Neural progenitor cell (in vitro differentiated cells): ENCODE data around the gene PBX1. TPM values are rescaled to one million over a fixed set of nuclear protein-coding genes. Genes with fewer than 3 reads are reported as not detected.
"Not testable (repeated sequence)": the region's sequence is repeated elsewhere in the genome, so short reads cannot be mapped to it uniquely, and the experiment has no call there.

Experiments used
- DNase-seq: peaks from one replicate; pipeline ENCODE4 v3.0.0-alpha.2; 2016; ENCODE audit warnings: low spot score
- H2AFZ ChIP-seq: fragments of 200-600 bp; sonication (generic); replicated peaks from 2 replicates; pipeline ENCODE4 v1.6.1; 2016; ENCODE audit warnings: antibody characterized with exemption
- H3F3A ChIP-seq: fragments of 200-600 bp; sonication (generic); 2 replicates; pipeline ENCODE4 v1.6.1; 2016; ENCODE audit warnings: antibody characterized with exemption, low read depth
- H3K27ac ChIP-seq: fragments of 200-600 bp; sonication (generic); 2 replicates; pipeline ENCODE4 v1.5.1; 2016; ENCODE audit warnings: mild to moderate bottlenecking
- H3K27me3 ChIP-seq: fragments of 200-600 bp; sonication (generic); 2 replicates; pipeline ENCODE4 v1.6.1; 2016; ENCODE audit warnings: mild to moderate bottlenecking, moderate library complexity
- H3K36me3 ChIP-seq: fragments of 200-600 bp; sonication (generic); 2 replicates; pipeline ENCODE4 v1.5.1; 2016
- H3K4me1 ChIP-seq: fragments of 200-600 bp; sonication (generic); 2 replicates; pipeline ENCODE4 v1.6.1; 2016; ENCODE audit warnings: mixed run types
- H3K4me2 ChIP-seq: fragments of 200-600 bp; sonication (generic); 2 replicates; pipeline ENCODE4 v1.6.1; 2016
- H3K4me3 ChIP-seq: fragments of 200-600 bp; sonication (generic); 2 replicates; pipeline ENCODE4 v1.5.1; 2016
- H3K79me2 ChIP-seq: fragments of 200-600 bp; sonication (generic); 2 replicates; pipeline ENCODE4 v1.6.1; 2016; ENCODE audit warnings: low read depth
- H3K9ac ChIP-seq: fragments of 200-600 bp; sonication (generic); 2 replicates; pipeline ENCODE4 v1.6.1; 2016
- H3K9me3 ChIP-seq: fragments of 200-600 bp; sonication (generic); 2 replicates; pipeline ENCODE4 v1.5.1; 2016; ENCODE audit warnings: low read depth
- H4K20me1 ChIP-seq: fragments of 200-600 bp; sonication (generic); 2 replicates; pipeline ENCODE4 v1.6.1; 2016; ENCODE audit warnings: low read depth
- H3K27ac Mint-ChIP-seq: 3 replicates; pipeline ENCODE4 v1.8.0; 2021; ENCODE audit warnings: mixed read lengths
- H3K27me3 Mint-ChIP-seq: 2 replicates; pipeline ENCODE4 v1.8.0; 2022; ENCODE audit warnings: low read depth, mild to moderate bottlenecking, inconsistent platforms, moderate library complexity, mixed read lengths; ENCODE audit not compliant: insufficient read depth
- H3K36me3 Mint-ChIP-seq: 3 replicates; pipeline ENCODE4 v1.8.0; 2021; ENCODE audit warnings: mixed read lengths
- H3K4me1 Mint-ChIP-seq: 3 replicates; pipeline ENCODE4 v1.8.0; 2021; ENCODE audit warnings: mixed read lengths
- H3K4me3 Mint-ChIP-seq: 3 replicates; pipeline ENCODE4 v1.8.0; 2021; ENCODE audit warnings: mild to moderate bottlenecking, moderate library complexity, mixed read lengths
- H3K9me3 Mint-ChIP-seq: 3 replicates; pipeline ENCODE4 v1.8.0; 2020; ENCODE audit warnings: mixed read lengths
- CTCF ChIP-seq: fragments of 200-600 bp; sonication (generic); IDR thresholded peaks from 2 replicates; pipeline ENCODE4 v1.5.1; 2017; ENCODE audit warnings: antibody characterized with exemption, mild to moderate bottlenecking
- EZH2 ChIP-seq: fragments of 200-600 bp; sonication (generic); IDR thresholded peaks from 2 replicates; pipeline ENCODE4 v1.6.1; 2017; ENCODE audit warnings: antibody characterized with exemption, mild to moderate bottlenecking, moderate library complexity
- EZH2phosphoT487 ChIP-seq: fragments of 200-600 bp; sonication (generic); IDR thresholded peaks from 2 replicates; pipeline ENCODE4 v1.6.1; 2017; ENCODE audit warnings: antibody characterized with exemption
- total RNA-seq: library from RNA; depleted of rRNA; stranded (reverse); fragments of >200 nt; gene quantifications from 2 replicates; pipeline ENCODE4 v1.2.3, GENCODE V29; 2015; ENCODE audit warnings: low replicate concordance

PBX1 gene
- total RNA-seq, 1 donor from 2014 or later = 91.1 TPM

GRCh38 chr1:164649146-164649545 is 90.2 kb downstream of the PBX1 start:
- Histone ChIP-seq H3K4me3 (no peak overlapping the region), H3F3A (peaks cover 6% of the 10 kb centered on the region), H3K27ac (no peak overlapping the region), H3K9ac (no peak overlapping the region), H4K20me1 (peaks cover 85% of the 10 kb centered on the region), H3K79me2 (peaks cover 97% of the 10 kb centered on the region), H3K4me1 (peaks cover 43% of the 10 kb centered on the region), H2AFZ (no peak overlapping the region), H3K9me3 (no peaks in the 10 kb centered on the region), H3K36me3 (no peaks in the 10 kb centered on the region), H3K4me2 (no peak overlapping the region), H3K27me3 (no peaks in the 10 kb centered on the region)
- DNase-seq = no peak
- TF ChIP-seq EZH2 (no peak), CTCF (no peak)
- peaks cover 77% of the 10 kb centered on the region for H3K4me1 Mint-ChIP-seq
- peak overlapping the region; percentile 57 for H3K27ac Mint-ChIP-seq
- peaks cover 3% of the 10 kb centered on the region for H3K9me3 Mint-ChIP-seq
- peaks cover 10% of the 10 kb centered on the region for H3K36me3 Mint-ChIP-seq
- H3K27me3 Mint-ChIP-seq = peaks cover 6% of the 10 kb centered on the region
- no peak overlapping the region for H3K4me3 Mint-ChIP-seq

DNA sequence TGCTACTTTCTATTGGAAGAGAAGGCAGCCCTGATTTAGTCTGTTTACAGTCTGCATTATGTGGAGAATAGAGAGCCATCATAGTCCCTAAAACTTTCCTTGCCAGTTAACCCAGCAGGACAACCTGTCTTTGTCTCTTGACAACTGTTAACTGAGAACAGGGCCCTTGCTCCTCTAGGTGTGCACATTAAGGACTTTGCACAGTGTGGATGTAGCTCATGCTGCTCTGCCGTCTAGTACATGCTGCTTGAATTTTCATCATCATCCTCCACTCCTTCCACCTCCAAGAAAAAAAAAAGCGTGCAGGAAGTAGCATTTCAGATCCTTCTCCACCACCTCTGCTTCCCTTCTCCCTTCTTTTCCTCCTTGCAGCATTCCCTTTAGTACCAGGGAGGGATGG is 91.5 kb downstream of the PBX1 start:
- no peak overlapping the region for H3K27ac ChIP-seq
- H3K36me3 ChIP-seq = no peaks in the 10 kb centered on the region
- peaks cover 95% of the 10 kb centered on the region for H3K79me2 ChIP-seq
- H3K4me3 ChIP-seq = no peak overlapping the region
- peaks cover 3% of the 10 kb centered on the region for H3K9me3 Mint-ChIP-seq
- H3K4me2 ChIP-seq = no peak overlapping the region
- H3K27ac Mint-ChIP-seq = peak overlapping the region; percentile 42
- peaks cover 20% of the 10 kb centered on the region for H3K36me3 Mint-ChIP-seq
- H3K4me3 Mint-ChIP-seq = peak overlapping the region; percentile 13
- TF ChIP-seq EZH2phosphoT487 = no peak
- no peak for TF ChIP-seq CTCF
- no peak for TF ChIP-seq EZH2
- no peaks in the 10 kb centered on the region for H3K27me3 ChIP-seq
- peaks cover 74% of the 10 kb centered on the region for H4K20me1 ChIP-seq
- peaks cover 37% of the 10 kb centered on the region for H3K4me1 ChIP-seq
- DNase-seq = no peak
- no peaks in the 10 kb centered on the region for H3K9me3 ChIP-seq
- H3K27me3 Mint-ChIP-seq = peaks cover 6% of the 10 kb centered on the region
- H2AFZ ChIP-seq = no peak overlapping the region
- H3K4me1 Mint-ChIP-seq = peaks cover 63% of the 10 kb centered on the region
- no peak overlapping the region for H3K9ac ChIP-seq
- H3F3A ChIP-seq = peaks cover 6% of the 10 kb centered on the region

GRCh38 chr1:164651351-164651951 is 92.5 kb downstream of the PBX1 start:
- Mint-ChIP-seq H3K27ac (peak overlapping the region; percentile 92), H3K9me3 (peaks cover 3% of the 10 kb centered on the region), H3K36me3 (peaks cover 25% of the 10 kb centered on the region), H3K4me1 (peaks cover 54% of the 10 kb centered on the region), H3K27me3 (peaks cover 6% of the 10 kb centered on the region), H3K4me3 (peak overlapping the region; percentile 64)
- Histone ChIP-seq H3K4me1 (peaks cover 29% of the 10 kb centered on the region), H3K27me3 (no peaks in the 10 kb centered on the region), H3F3A (peaks cover 4% of the 10 kb centered on the region), H3K4me2 (no peak overlapping the region), H4K20me1 (peaks cover 70% of the 10 kb centered on the region), H3K27ac (no peak overlapping the region), H3K4me3 (no peak overlapping the region), H3K9me3 (no peaks in the 10 kb centered on the region), H3K9ac (no peak overlapping the region), H2AFZ (no peak overlapping the region), H3K79me2 (peaks cover 95% of the 10 kb centered on the region), H3K36me3 (no peaks in the 10 kb centered on the region)
- DNase-seq = no peak
- TF ChIP-seq CTCF = no peak
- TF ChIP-seq EZH2phosphoT487 = no peak
- no peak for TF ChIP-seq EZH2

DNA sequence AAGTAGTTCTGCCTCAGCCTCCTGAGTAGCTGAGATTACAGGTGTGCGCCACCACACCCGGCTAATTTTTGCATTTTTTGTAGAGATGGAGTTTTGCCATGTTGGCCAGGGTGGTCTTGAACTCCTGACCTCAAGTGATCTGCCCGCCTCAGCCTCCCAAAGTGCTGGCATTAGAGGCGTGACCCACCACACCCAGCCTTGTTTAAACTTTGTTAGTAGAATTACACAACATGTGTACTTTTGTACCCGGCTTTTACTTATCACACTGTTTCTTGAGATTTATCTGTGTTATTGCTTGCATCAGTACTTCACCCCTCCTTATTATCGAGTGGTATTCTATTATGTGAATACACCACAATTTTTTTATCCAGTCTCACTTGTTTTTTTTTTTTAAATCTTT is 94.0 kb downstream of the PBX1 start:
- H3K36me3 ChIP-seq, H3K9me3 Mint-ChIP-seq, H3K4me2 ChIP-seq, DNase-seq, H3K27ac ChIP-seq, H3K27ac Mint-ChIP-seq, H3K27me3 ChIP-seq, H3K4me3 Mint-ChIP-seq, H3F3A ChIP-seq, H3K9ac ChIP-seq, H3K4me3 ChIP-seq, H3K9me3 ChIP-seq, H3K27me3 Mint-ChIP-seq, H2AFZ ChIP-seq: not testable (repeated sequence)
- Histone ChIP-seq H3K4me1 (peaks cover 13% of the 10 kb centered on the region), H3K79me2 (peaks cover 98% of the 10 kb centered on the region), H4K20me1 (peaks cover 68% of the 10 kb centered on the region)
- Mint-ChIP-seq H3K36me3 (peaks cover 28% of the 10 kb centered on the region), H3K4me1 (peaks cover 43% of the 10 kb centered on the region)
